ENCODE results near the gene TARS3. TPM values are rescaled to one million over a fixed set of nuclear protein-coding genes. Genes with fewer than 3 reads are reported as not detected.

Gene TARS3
- total RNA-seq, 1 experiment from 2014 or later: 14.1 TPM

DNA sequence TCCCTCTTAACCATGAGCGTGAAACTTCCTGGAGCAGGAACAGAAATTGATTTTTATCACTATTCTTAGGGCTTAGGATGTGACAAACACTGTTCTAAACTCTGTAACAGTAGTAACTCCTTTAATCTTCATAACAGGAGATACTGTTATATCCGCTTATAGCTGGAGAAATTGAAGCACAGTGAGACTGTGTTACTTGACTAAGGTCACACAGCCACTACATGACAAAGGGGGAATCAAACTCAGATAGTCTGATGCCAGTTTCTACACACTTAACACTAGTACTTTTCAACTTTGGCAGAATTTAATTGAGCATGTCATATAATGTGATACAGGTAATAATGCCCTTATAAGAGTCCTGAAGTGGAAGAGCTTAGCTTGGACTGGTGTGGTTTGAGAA lies 800 bp upstream of the TARS3 start:
- no peak overlapping the region for H4K91ac ChIP-seq (ENCODE audit: insufficient read length, low read depth, low read length)
- H3K14ac ChIP-seq (ENCODE audit: insufficient read depth, low read length): no peak overlapping the region
- H2AK5ac ChIP-seq (ENCODE audit: insufficient read length, low read length): no peak overlapping the region
- WGBS (ENCODE audit: extremely low coverage, insufficient read length, low lambda C conversion rate): no CpG with 5 or more reads among the region's 2 CpGs
- no peak overlapping the region for H2AFZ ChIP-seq (ENCODE audit: low read length)
- TF ChIP-seq, protein P1, sequence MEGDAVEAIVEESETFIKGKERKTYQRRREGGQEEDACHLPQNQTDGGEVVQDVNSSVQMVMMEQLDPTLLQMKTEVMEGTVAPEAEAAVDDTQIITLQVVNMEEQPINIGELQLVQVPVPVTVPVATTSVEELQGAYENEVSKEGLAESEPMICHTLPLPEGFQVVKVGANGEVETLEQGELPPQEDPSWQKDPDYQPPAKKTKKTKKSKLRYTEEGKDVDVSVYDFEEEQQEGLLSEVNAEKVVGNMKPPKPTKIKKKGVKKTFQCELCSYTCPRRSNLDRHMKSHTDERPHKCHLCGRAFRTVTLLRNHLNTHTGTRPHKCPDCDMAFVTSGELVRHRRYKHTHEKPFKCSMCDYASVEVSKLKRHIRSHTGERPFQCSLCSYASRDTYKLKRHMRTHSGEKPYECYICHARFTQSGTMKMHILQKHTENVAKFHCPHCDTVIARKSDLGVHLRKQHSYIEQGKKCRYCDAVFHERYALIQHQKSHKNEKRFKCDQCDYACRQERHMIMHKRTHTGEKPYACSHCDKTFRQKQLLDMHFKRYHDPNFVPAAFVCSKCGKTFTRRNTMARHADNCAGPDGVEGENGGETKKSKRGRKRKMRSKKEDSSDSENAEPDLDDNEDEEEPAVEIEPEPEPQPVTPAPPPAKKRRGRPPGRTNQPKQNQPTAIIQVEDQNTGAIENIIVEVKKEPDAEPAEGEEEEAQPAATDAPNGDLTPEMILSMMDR (conservative IDR thresholded peaks at IDR 0.05): no peak
- no peak overlapping the region for H2BK120ac ChIP-seq (ENCODE audit: low read depth, low read length, poor library complexity, severe bottlenecking)
- H3K4me1 Mint-ChIP-seq: peaks cover 7 to 11% of the 10 kb centered on the region in 2 experiments; a peak in 3 of 4 replicates
- H3K4me3 Mint-ChIP-seq: peak overlapping the region in 1 of 2 experiments; percentile 69; a peak in 2 of 5 replicates
- no peak overlapping the region for H2BK15ac ChIP-seq (ENCODE audit: low read depth, low read length)
- no peak overlapping the region for H2BK12ac ChIP-seq (ENCODE audit: insufficient read length, low read depth, low read length)
- H3K27ac ChIP-seq (ENCODE audit: insufficient read length, low read depth, low read length): no peak overlapping the region
- H4K5ac ChIP-seq (ENCODE audit: insufficient read length, low read depth, low read length): no peak overlapping the region
- H3K27me3 ChIP-seq (ENCODE audit: insufficient read depth, low read length): no peaks in the 10 kb centered on the region
- H3K36me3 Mint-ChIP-seq (ENCODE audit: insufficient read depth in 1 of 3, low read depth in 3 of 3): peaks cover 4 to 18% (median 18%) of the 10 kb centered on the region in 3 experiments; a peak in 6 of 7 replicates
- no peak overlapping the region for H3K9ac ChIP-seq (ENCODE audit: extremely low read depth, insufficient read length, low read length)
- H2BK20ac ChIP-seq (ENCODE audit: low read depth, low read length, poor library complexity, severe bottlenecking): no peak overlapping the region
- H3K79me1 ChIP-seq (ENCODE audit: insufficient read depth, low read depth, low read length, poor library complexity, severe bottlenecking): no peaks in the 10 kb centered on the region
- H3K56ac ChIP-seq (ENCODE audit: insufficient read length, low read depth, low read length): no peak overlapping the region
- no peak overlapping the region for H3K18ac ChIP-seq (ENCODE audit: insufficient read length, low read depth, low read length)
- no peak overlapping the region for H3K4ac ChIP-seq (ENCODE audit: low read depth, low read length)
- H3K23ac ChIP-seq (ENCODE audit: insufficient read length, low read depth, low read length): no peak overlapping the region
- peaks cover 6% of the 10 kb centered on the region for H3K23me2 ChIP-seq (ENCODE audit: insufficient read length, low read depth, low read length, poor library complexity, severe bottlenecking)
- H2BK5ac ChIP-seq (ENCODE audit: insufficient read length, low read length): no peak overlapping the region
- no peaks in the 10 kb centered on the region for H3K4me1 ChIP-seq (ENCODE audit: insufficient read depth, low read length)
- DNase-seq: no peak
- H3T11ph ChIP-seq (ENCODE audit: low read length): no peak overlapping the region
- no peak overlapping the region for H4K8ac ChIP-seq (replicated peaks; ENCODE audit: insufficient read length, low read depth, low read length)
- no peaks in the 10 kb centered on the region for H3K27me3 Mint-ChIP-seq (ENCODE audit: low read depth)
- no peak overlapping the region for H3K27ac Mint-ChIP-seq
- no peaks in the 10 kb centered on the region for H3K9me3 ChIP-seq (ENCODE audit: control insufficient read depth, low read depth, low read length)
- H4K20me1 ChIP-seq (ENCODE audit: control insufficient read depth, insufficient read depth, insufficient read length): no peaks in the 10 kb centered on the region
- no peak overlapping the region for H3K4me2 ChIP-seq (ENCODE audit: insufficient read depth, insufficient read length, low read length)
- no peaks in the 10 kb centered on the region for H3K79me2 ChIP-seq (ENCODE audit: insufficient read depth, low read length)
- no peaks in the 10 kb centered on the region for H3K9me3 Mint-ChIP-seq
